Naive B cell (primary cell): ENCODE measurements around the gene ABLIM1. TPM values are rescaled to one million over a fixed set of nuclear protein-coding genes. Genes with fewer than 3 reads are reported as not detected.
A peak's percentile ranks its signal among the peaks of the same experiment; 100 is the strongest.

Source experiments
- ATAC-seq, 2 donors: fragments of 150-1000 bp; cut with Tn5 transposase; 2 replicates each; pipeline ENCODE4 v1.10.0; 2021; ENCODE audit warnings: low read depth in 2 of 2, mild to moderate bottlenecking in 2 of 2, moderate library complexity in 2 of 2
- DNase-seq: peaks from one replicate; pipeline ENCODE4 v3.0.0; 2022
- H3K27ac Mint-ChIP-seq, 6 donors: one replicate each; pipeline ENCODE4 v1.8.0; 2020 to 2022; ENCODE audit warnings: mild to moderate bottlenecking in 6 of 6, mixed read lengths in 6 of 6, moderate library complexity in 5 of 6, inconsistent platforms in 2 of 6
- H3K27me3 Mint-ChIP-seq, 3 donors: one replicate each; pipeline ENCODE4 v1.8.0; 2021 to 2022; ENCODE audit warnings: mixed read lengths in 3 of 3, mild to moderate bottlenecking in 1 of 3
- H3K36me3 Mint-ChIP-seq, 2 donors: one replicate each; pipeline ENCODE4 v1.8.0; 2020 to 2022; ENCODE audit warnings: mixed read lengths in 2 of 2, inconsistent platforms in 1 of 2, mild to moderate bottlenecking in 1 of 2
- H3K4me1 Mint-ChIP-seq, 3 donors: one replicate each; pipeline ENCODE4 v1.8.0; 2020 to 2022; ENCODE audit warnings: mixed read lengths in 3 of 3, inconsistent platforms in 1 of 3, mild to moderate bottlenecking in 1 of 3, moderate library complexity in 1 of 3
- H3K4me3 Mint-ChIP-seq, 8 donors: one replicate each; pipeline ENCODE4 v1.8.0; 2020 to 2022; ENCODE audit warnings: mild to moderate bottlenecking in 8 of 8, mixed read lengths in 8 of 8, moderate library complexity in 8 of 8, inconsistent platforms in 2 of 8
- H3K9me3 Mint-ChIP-seq, 7 donors: one replicate each; pipeline ENCODE4 v1.8.0; 2020 to 2022; ENCODE audit warnings: mixed read lengths in 7 of 7, mild to moderate bottlenecking in 5 of 7, inconsistent platforms in 2 of 7, moderate library complexity in 1 of 7
- polyA plus RNA-seq, 6 donors: library from polyadenylated mRNA; unstranded; fragments of 300-500 nt; fragmentation: Illumina TruSeq; gene quantifications; one replicate each; pipeline ENCODE4 v1.2.3, GENCODE V29; 2021; ENCODE audit warnings: low read depth in 6 of 6

Gene ABLIM1
- polyA plus RNA-seq, 6 donors from 2014 or later = 111 to 154 (median 143) TPM

DNA sequence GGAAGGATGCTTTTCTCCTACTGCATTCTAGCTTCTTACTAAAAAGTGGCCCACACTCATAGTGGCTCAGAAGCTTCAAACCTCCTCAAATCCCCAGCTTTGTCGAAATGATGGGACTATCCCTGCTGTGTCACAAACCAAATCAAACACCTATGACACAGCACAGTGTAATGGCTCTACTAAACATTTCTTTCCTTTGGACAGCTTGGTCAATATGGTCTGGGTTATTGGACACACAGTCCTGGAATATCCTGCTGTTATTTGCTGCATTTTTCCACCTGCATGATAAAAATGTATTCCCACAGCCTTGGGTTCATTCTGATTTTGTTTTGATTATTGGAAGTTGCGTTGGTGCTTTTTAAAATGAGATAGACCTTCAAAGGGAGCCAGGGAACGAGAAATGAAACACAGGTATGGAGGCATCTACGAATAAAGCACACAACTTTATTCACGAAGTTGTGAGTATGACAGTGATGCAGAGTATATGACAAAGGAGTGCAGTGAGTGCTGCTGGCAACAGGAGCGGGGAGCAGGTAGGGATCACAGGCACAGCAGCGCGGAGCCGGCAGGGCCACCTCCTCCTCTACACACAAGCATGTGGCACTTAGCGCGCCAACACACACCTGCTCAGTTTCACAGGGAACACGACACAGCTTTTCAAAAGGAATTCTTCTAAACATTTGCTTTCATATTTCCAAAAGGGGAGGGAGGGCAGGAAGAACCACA, 227.2 kb downstream of the ABLIM1 start:
- Mint-ChIP-seq H3K9me3 (no peaks in the 10 kb centered on the region), H3K4me3 (no peak overlapping the region), H3K36me3 (peaks cover 28 to 38% of the 10 kb centered on the region in 2 donors), H3K4me1 (no peaks in the 10 kb centered on the region), H3K27ac (peak overlapping the region in 3 of 6 donors; percentile 2 to 54 (median 5)), H3K27me3 (no peaks in the 10 kb centered on the region)
- ATAC-seq (no peak), DNase-seq (no peak)

DNA sequence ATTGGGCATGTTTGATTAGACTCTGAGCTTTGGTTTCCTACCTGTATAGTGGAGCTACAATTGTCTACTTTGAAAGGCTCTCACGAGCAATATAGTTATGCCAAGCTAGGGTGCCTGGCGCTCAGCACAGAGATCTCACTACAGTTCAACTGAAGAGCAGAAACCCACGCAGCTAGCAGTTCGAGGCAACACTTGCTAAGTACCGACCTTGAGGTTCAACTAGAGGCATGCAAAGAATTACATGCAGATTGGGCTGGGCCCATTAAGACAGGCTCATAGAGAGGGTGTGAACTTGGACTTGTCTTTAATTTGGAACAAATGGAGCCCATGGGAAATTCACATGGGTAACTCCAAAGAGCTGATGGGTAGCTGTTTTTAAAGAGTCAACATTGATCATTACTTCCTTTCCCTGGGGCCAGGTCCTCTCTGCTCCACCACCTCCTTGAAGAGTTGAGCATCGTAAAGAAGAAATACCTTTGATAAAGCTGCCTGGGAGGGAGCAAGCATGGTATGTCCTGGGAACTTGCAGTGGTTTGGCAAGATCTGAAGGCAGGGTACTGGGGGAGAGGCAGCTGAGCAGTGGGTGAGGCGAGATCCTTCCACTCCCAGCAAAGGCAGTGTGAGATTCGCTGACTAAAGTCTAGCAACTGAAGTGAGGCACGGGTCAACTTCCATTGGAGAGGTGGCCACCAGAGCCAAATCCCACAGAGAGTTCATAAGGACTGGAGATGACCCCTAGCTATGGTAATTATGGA, 228.3 kb downstream of the ABLIM1 start:
- Mint-ChIP-seq H3K27ac (no peak overlapping the region), H3K4me3 (no peak overlapping the region), H3K9me3 (peaks cover 0 to 5% (median 0%) of the 10 kb centered on the region in 7 donors), H3K36me3 (peaks cover 19 to 30% of the 10 kb centered on the region in 2 donors), H3K4me1 (no peaks in the 10 kb centered on the region), H3K27me3 (no peaks in the 10 kb centered on the region)
- DNase-seq (no peak), ATAC-seq (no peak)

DNA sequence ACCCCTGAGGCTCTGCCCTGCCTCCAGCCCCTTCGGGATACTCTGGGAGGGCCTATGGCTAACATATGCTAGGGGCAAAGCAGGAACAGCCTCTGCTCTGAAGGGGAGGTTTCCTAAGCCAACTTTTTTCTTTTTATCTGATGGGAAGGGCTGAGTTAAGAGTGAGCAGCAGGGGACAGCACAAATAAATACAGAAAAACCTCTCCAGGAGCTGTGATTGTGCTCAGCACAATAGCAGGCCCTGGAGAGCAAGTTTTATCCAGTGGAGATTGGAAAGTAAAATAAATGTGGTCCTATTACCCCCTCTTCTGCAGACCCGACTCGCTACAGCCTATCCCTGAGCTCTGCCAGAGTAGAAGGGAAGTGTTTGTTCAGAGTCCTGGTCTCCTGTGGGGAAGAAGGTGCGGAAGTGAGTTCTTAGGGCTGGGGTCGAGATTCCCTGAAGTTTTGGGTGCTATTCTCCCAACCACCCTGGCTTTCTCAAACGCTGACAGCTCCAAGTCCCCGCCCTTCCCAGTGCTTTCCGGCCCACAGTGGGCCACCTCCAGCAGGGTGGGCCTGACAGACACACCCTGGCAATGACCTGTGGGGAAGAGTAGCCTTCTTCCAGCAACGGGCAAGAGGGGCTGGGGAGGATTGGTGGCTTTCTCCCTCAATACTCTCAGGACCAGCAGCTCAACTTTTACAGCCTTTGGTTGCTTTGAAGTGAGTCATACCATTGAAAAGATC, 230.8 kb downstream of the ABLIM1 start:
- ATAC-seq = no peak
- no peak overlapping the region for H3K27ac Mint-ChIP-seq
- H3K36me3 Mint-ChIP-seq = peaks cover 16% of the 10 kb centered on the region in 2 donors

DNA sequence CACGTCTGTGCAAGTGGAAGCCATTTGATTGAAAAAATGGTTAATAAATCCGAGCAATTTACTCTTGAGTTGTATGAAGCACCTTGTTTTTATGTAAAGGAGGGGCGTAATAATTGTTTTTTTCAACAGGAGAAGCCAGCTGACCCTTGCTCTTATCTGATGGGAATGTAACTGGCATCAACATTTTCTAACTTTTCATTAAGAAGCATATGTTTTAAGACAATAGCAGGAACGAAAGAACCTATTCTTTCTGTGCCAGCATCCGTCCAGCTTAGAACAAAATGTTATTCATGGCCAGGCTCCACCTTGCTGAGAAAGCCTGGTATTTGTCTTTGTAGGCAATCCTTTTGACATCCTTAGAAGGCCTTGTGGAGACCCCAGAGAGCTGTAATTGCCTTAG, 231.6 kb downstream of the ABLIM1 start:
- H3K27ac Mint-ChIP-seq = no peak overlapping the region
- H3K27me3 Mint-ChIP-seq = no peaks in the 10 kb centered on the region

More for the DNA sequence above, 230.8 kb downstream of the ABLIM1 start:
- Mint-ChIP-seq H3K4me1 (no peaks in the 10 kb centered on the region), H3K4me3 (no peak overlapping the region), H3K9me3 (peaks cover 0 to 5% (median 0%) of the 10 kb centered on the region in 7 donors), H3K27me3 (no peaks in the 10 kb centered on the region)
- DNase-seq = no peak

DNA sequence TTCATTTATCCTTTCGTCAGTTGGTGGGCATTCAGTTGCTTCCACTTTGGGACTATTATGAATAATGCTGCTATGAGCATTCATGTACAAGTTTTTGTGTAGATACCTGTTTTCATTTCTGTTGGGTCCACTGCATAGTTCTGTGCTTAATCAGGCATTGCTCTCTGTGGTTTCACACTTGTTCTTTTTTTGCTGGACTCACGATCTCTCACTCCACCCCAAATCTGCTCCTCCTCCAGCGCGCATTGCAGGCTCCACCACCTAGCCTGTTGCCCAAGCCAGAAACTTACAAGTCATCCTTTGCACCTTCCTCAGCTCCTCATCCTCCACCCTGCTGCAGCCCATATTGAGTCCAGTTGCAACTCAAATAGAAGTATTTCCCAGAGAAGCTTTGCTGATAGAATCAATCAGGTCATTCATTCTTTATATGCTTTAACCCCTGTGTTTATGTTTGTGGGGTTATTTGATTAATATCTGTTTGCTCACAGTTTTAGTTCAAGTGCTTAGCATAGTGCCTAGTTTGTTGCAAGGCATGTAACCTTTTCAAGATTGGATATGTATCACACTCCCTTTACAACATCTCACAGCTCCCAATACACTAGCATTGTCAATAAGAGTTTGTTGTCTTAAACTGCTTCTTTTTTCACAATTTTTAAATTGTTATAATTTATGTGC, 237.1 kb downstream of the ABLIM1 start:
- ATAC-seq = no peak
- Mint-ChIP-seq H3K4me1 (peaks cover 0 to 5% (median 2%) of the 10 kb centered on the region in 3 donors), H3K27me3 (peaks cover 11 to 27% (median 21%) of the 10 kb centered on the region in 3 donors)

More for the DNA sequence above, 231.6 kb downstream of the ABLIM1 start:
- Mint-ChIP-seq H3K36me3 (peaks cover 16% of the 10 kb centered on the region in 2 donors), H3K4me3 (no peak overlapping the region), H3K4me1 (no peaks in the 10 kb centered on the region), H3K9me3 (peaks cover 0 to 5% (median 0%) of the 10 kb centered on the region in 7 donors)
- DNase-seq (no peak), ATAC-seq (no peak)

DNA sequence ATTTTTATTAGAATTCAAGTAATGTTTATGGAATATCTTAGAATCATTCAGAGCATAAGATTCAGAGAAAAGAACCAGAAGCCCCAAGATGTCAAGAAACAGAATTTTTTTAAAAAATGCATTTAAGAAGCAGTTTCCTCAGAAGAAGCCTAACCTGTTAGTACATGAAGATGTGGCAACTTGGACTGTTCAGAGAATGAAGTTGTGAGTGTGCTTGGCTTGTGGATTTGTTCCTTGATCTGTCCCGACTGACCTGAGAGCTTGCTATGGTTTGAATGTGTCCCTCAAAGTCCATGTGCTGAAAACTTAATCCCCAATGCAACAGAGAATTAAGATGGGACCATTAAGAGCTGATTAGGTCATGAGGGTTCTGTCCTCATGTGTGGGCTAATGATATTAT, 240.0 kb downstream of the ABLIM1 start:
- H3K4me1 Mint-ChIP-seq = peaks cover 0 to 5% (median 2%) of the 10 kb centered on the region in 3 donors
- peaks cover 24 to 38% (median 34%) of the 10 kb centered on the region in 3 donors for H3K27me3 Mint-ChIP-seq
- no peak for ATAC-seq

More for the DNA sequence above, 237.1 kb downstream of the ABLIM1 start:
- no peak for DNase-seq
- Mint-ChIP-seq H3K36me3 (peaks cover 0 to 8% of the 10 kb centered on the region in 2 donors), H3K27ac (peak overlapping the region in 1 of 6 donors; percentile 61), H3K4me3 (no peak overlapping the region), H3K9me3 (peaks cover 0 to 9% (median 1%) of the 10 kb centered on the region in 7 donors)

DNA sequence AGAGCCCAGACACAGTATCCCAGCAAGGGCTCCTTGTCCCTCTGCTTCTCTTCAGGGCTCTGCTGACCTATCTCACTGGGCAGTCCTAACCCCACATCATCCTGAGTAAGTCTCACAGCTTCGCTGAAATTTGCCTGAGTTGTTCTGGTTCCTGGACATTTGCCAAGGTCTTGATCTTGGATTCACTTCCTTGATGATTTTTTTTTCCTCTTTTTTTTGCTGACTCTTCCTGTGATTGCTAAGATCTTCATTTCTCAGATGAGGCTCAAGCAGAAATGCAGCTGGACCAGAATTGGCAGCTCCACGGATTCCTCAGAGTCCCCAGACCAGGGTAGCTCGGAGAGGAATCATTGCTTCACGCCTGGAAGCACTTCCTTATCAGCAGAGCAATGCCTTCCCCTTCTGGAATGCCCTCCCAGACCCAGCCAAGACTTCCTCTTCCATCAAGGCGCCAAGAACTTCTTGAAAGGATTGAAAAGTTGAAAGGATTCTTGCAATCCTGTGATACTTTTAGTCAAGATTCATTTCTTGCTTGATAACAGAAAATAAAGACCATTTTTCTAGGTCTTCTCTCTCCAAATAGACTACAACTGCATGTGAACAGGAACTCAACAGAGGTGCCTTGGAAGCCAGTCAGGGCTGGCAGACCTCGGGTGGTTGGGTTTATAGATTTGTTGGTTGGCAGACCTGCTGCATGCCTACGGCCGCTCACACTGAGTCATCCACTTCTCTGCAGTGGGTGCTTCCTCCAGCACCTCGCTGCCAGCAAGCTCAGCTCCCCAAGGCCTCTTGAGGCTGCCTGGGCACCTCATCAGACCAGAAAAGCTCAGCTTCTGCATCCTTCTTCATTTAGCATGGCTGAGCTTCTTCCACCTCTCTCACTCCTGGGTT, 244.9 kb downstream of the ABLIM1 start:
- Mint-ChIP-seq H3K4me1 (no peaks in the 10 kb centered on the region), H3K27ac (peak overlapping the region in 2 of 6 donors; percentile 25 to 69), H3K36me3 (no peaks in the 10 kb centered on the region), H3K9me3 (peaks cover 0 to 5% (median 0%) of the 10 kb centered on the region in 7 donors), H3K27me3 (peaks cover 27 to 54% (median 41%) of the 10 kb centered on the region in 3 donors), H3K4me3 (peak overlapping the region in 1 of 8 donors; percentile 45)
- DNase-seq (no peak), ATAC-seq (no peak)

More for the DNA sequence above, 240.0 kb downstream of the ABLIM1 start:
- no peak overlapping the region for H3K4me3 Mint-ChIP-seq
- no peak for DNase-seq
- peaks cover 0 to 8% of the 10 kb centered on the region in 2 donors for H3K36me3 Mint-ChIP-seq
- no peak overlapping the region for H3K27ac Mint-ChIP-seq
- peaks cover 0 to 9% (median 1%) of the 10 kb centered on the region in 7 donors for H3K9me3 Mint-ChIP-seq

DNA sequence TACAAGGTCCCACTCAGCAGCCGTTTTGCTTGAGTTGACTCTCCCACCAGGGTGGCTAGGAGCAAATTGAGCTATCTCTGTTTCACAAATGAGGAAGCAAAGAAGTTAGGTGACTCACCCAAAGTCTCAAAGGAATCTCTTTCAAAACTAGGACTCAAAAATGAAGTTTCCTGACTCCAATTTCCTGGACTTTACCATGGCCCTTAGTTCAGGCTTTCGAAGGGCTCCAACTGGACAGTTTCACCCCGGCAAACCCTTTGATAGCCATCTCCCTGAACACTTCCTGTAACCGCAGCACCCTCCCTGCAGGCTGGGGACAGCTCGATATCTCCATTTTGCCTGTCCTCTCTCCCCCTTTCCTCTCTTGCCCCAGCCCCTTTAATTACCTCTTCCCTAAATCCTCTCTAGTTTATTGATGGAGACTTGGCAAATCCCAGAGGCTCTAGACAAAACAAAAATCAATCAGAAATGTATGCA, 249.1 kb downstream of the ABLIM1 start:
- H3K27ac Mint-ChIP-seq = no peak overlapping the region
- H3K27me3 Mint-ChIP-seq = peaks cover 28 to 60% (median 49%) of the 10 kb centered on the region in 3 donors
- H3K4me1 Mint-ChIP-seq = peaks cover 0 to 6% (median 0%) of the 10 kb centered on the region in 3 donors
- DNase-seq = no peak
- no peak for ATAC-seq
- H3K4me3 Mint-ChIP-seq = no peak overlapping the region
- H3K36me3 Mint-ChIP-seq = peaks cover 0 to 6% of the 10 kb centered on the region in 2 donors
- H3K9me3 Mint-ChIP-seq = peaks cover 0 to 5% (median 4%) of the 10 kb centered on the region in 7 donors

DNA sequence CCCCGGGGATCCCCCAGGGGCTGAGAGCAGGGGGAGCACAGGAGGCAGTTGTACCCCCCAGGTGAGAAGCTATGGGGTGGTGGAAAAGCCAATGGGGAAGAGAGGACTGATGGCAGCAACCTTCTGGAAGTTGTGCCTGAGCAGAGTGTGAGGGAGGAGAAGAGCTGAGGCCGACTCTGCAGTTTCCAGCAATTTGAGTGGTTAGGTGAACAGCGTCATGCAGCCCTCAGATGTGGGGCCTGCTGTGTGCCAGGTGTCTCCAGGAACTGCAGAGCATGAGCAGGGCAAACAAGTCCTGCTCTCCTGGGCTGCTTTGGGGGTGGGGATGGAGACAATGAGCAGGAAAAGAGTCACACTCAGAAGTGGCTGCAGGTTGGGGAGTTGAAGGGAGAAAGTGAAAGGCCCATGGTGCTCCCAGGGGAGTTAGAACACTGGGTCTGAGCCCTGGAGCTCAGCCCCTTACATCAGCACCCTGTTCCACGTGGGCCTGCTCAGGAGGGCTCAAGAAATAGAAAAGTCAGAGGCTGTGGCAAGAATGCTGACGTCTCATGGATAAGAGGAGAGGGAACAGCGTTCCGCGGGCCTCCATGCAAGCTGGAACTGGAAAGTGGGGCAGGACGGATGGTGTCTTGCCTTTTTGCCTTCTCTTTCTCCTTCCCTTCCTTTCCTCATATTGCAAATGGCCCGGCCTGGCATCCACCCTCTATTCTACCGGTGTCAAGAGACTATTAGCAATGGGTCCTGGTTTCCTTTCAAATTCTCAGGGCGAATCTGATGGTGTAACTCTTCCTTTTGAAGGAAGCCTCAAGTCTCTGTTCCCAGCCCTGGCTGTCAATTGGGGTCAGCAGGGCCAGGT, 249.7 kb downstream of the ABLIM1 start:
- Mint-ChIP-seq H3K36me3 (peaks cover 0 to 6% of the 10 kb centered on the region in 2 donors), H3K27me3 (peaks cover 24 to 58% (median 44%) of the 10 kb centered on the region in 3 donors), H3K9me3 (peaks cover 0 to 5% (median 4%) of the 10 kb centered on the region in 7 donors), H3K4me1 (peaks cover 0 to 7% (median 1%) of the 10 kb centered on the region in 3 donors), H3K27ac (no peak overlapping the region), H3K4me3 (no peak overlapping the region)
- DNase-seq (no peak), ATAC-seq (no peak)

DNA sequence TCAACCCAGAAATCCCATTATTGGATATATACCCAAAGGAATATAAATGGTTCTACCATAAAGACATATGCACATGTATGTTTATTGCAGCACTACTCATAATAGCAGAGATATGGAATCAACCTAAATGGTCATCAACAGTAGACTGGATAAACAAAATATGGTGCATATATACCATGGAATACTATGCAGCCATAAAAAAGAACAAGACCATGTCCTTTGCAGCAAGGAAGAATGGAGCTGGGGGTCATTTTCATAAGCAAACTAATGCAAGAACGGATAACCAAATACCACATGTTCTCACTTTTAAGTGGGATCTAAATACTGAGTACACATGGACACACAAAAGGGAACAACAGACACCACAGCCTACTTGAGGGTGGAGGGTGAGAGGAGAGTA, 251.6 kb downstream of the ABLIM1 start:
- no peak for ATAC-seq
- peaks cover 33 to 63% (median 48%) of the 10 kb centered on the region in 3 donors for H3K27me3 Mint-ChIP-seq
- H3K4me1 Mint-ChIP-seq = peaks cover 6 to 15% (median 10%) of the 10 kb centered on the region in 3 donors
- no peak for DNase-seq
- no peak overlapping the region for H3K4me3 Mint-ChIP-seq
- peaks cover 0 to 6% of the 10 kb centered on the region in 2 donors for H3K36me3 Mint-ChIP-seq
- H3K27ac Mint-ChIP-seq = no peak overlapping the region
- peaks cover 0 to 5% (median 4%) of the 10 kb centered on the region in 7 donors for H3K9me3 Mint-ChIP-seq

DNA sequence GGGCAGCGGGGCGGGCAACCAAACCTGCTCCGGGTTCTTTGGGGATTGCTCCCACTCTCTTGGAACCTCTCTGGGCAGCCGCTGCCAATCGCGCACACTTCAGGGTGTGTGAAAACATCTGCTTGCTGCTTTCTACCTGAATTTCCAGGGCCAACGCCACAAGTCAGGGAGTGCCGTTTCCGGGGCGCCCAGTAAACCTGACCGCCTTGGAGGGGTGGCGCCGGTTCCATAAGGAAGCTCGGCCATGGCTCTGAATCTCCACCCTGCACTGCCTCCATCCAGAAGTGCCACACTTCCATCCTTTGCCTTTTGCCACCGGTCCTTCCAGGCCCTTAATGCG, 253.1 kb downstream of the ABLIM1 start:
- no peak for DNase-seq
- Mint-ChIP-seq H3K9me3 (peaks cover 0 to 5% (median 4%) of the 10 kb centered on the region in 7 donors), H3K36me3 (peaks cover 0 to 6% of the 10 kb centered on the region in 2 donors), H3K27ac (no peak overlapping the region), H3K4me1 (peaks cover 6 to 15% (median 10%) of the 10 kb centered on the region in 3 donors), H3K4me3 (peak overlapping the region in 3 of 8 donors; percentile 40 to 47 (median 42)), H3K27me3 (peaks cover 46 to 72% (median 63%) of the 10 kb centered on the region in 3 donors)
- no peak for ATAC-seq
